Activated naive CD4-positive, alpha-beta T cell treated with anti-CD3 and anti-CD28 coated beads for 36 hours (primary cell): Measurements from ENCODE around the gene STXBP5L. TPM values are rescaled to one million over a fixed set of nuclear protein-coding genes. Genes with fewer than 3 reads are reported as not detected.
"Not testable (repeated sequence)": the region's sequence is repeated elsewhere in the genome, so short reads cannot be mapped to it uniquely, and the experiment has no call there.

Experiments used
- CTCF ChIA-PET: fragments of 350-600 bp; sonication (Branson Sonifier 250); formaldehyde crosslinking; loops from one replicate; lab custom pipeline; 2021; ENCODE audit warnings: antibody characterized with exemption; lab: Charles Lee
- DNase-seq: peaks from one replicate; pipeline ENCODE4 v3.0.0-alpha.2; 2020
- H3K27ac Mint-ChIP-seq: one replicate; pipeline ENCODE4 v1.8.0; 2021; ENCODE audit warnings: mild to moderate bottlenecking, mixed read lengths
- H3K27me3 Mint-ChIP-seq: one replicate; pipeline ENCODE4 v1.8.0; 2021; ENCODE audit warnings: low read depth, mixed read lengths
- H3K36me3 Mint-ChIP-seq: one replicate; pipeline ENCODE4 v1.8.0; 2021; ENCODE audit warnings: low read depth, mixed read lengths
- H3K4me1 Mint-ChIP-seq: one replicate; pipeline ENCODE4 v1.8.0; 2021; ENCODE audit warnings: low read depth, mixed read lengths
- H3K4me3 Mint-ChIP-seq: one replicate; pipeline ENCODE4 v1.8.0; 2021; ENCODE audit warnings: mild to moderate bottlenecking, moderate library complexity, mixed read lengths
- H3K9me3 Mint-ChIP-seq: one replicate; pipeline ENCODE4 v1.8.0; 2021; ENCODE audit warnings: mixed read lengths
- intact Hi-C: fragments of 100-400 bp; cut with micrococcal nuclease; formaldehyde crosslinking; loops from one replicate; pipeline ENCODE4 v1.15.1; 2023
- total RNA-seq, 2 experiments: library from RNA; stranded (reverse); gene quantifications; one replicate each; pipeline ENCODE4 v1.2.3, GENCODE V29; 2021

STXBP5L gene
- total RNA-seq, 2 experiments from 2014 or later: not detected

DNA sequence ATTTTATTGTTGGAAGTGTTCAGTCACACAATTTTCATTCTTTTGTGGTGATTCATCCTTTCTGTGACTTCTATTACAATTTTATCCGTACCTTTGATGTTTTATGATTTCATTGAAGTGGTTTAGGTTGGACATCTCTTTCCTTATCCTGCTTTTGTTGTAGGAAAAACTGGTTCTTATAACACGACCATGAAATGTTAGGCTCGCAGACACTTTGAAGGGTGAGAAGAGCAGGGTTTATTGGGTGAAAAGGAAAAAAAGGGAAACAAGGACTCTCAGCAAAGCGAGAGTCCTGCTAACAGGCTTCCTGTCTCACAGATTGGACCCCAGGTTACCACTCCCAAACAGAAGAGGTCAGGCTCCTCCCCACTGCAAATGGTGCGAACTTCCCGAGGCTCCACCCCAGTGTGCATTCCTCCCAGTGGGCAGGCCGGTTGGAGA lies 257.4 kb downstream of the STXBP5L start:
- DNase-seq: no peak
- no peak overlapping the region for H3K27ac Mint-ChIP-seq
- peaks cover 5% of the 10 kb centered on the region for H3K9me3 Mint-ChIP-seq
- no peaks in the 10 kb centered on the region for H3K27me3 Mint-ChIP-seq
- CTCF ChIA-PET: no interaction called here
- intact Hi-C loops: no loop called here
- H3K4me1 Mint-ChIP-seq: no peaks in the 10 kb centered on the region
- H3K36me3 Mint-ChIP-seq: no peaks in the 10 kb centered on the region
- no peak overlapping the region for H3K4me3 Mint-ChIP-seq

DNA sequence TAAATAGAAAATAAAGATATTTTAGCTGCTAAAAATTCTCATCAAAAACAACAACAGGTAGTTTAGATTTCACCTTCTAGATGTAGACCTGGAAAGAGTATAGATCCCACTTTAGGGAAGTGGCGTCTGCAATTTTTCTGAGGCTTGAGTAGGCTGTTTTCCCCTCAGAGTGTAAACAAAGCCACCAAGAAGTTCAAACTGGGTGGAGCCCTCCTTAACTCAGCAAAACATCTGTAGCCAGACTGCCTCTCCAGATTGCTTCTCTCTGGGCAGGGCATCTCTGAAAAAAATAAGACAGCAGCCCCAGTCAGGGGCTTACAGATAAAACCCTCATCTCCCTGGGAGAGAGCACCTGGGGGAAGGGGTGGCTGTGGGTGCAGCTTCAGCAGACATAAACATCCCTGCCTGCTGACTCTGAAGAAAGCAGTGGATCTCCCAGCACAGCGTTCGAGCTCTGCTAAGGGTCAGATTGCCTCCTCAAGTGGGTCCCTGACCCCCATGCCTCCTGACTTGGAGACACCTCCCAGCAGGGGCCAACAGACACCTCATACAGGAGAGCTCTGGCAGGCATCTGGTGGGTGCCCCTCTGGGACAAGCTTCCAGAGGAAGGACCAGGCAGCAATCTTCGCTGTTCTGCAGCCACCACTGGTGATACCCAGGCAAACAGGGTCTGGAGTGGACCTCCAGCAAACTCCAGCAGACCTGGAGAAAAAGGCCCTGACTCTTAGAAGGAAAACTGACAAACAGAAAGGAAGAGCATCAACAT lies 259.6 kb downstream of the STXBP5L start:
- no peak overlapping the region for H3K27ac Mint-ChIP-seq
- CTCF ChIA-PET: no interaction called here
- H3K9me3 Mint-ChIP-seq: peaks cover 12% of the 10 kb centered on the region
- H3K36me3 Mint-ChIP-seq: no peaks in the 10 kb centered on the region
- H3K4me3 Mint-ChIP-seq: no peak overlapping the region
- H3K4me1 Mint-ChIP-seq: no peaks in the 10 kb centered on the region
- H3K27me3 Mint-ChIP-seq: no peaks in the 10 kb centered on the region
- intact Hi-C loops: no loop called here
- DNase-seq: no peak

DNA sequence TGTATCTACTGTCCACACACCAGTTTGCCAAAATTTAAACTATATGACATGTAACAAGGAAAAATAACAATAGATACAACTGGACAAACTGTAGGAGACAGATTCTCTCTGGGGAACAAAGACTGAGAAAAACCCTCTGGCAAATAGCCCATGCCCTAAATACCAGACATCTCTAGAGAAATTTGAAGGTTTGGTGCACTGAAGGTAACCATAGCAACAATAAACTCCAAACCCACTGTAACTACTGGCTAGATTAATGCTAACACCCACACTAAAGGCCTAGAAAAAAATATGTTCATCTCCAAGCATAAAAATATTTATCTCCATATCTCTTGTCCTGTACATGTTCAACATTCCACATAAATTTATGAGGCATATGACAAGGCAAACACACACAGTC lies 267.1 kb downstream of the STXBP5L start:
- Mint-ChIP-seq H3K4me1 (no peaks in the 10 kb centered on the region), H3K36me3 (no peaks in the 10 kb centered on the region), H3K9me3 (peaks cover 18% of the 10 kb centered on the region), H3K27me3 (no peaks in the 10 kb centered on the region), H3K27ac (no peak overlapping the region), H3K4me3 (no peak overlapping the region)
- CTCF ChIA-PET: no interaction called here
- DNase-seq: no peak
- intact Hi-C loops: no loop called here

DNA sequence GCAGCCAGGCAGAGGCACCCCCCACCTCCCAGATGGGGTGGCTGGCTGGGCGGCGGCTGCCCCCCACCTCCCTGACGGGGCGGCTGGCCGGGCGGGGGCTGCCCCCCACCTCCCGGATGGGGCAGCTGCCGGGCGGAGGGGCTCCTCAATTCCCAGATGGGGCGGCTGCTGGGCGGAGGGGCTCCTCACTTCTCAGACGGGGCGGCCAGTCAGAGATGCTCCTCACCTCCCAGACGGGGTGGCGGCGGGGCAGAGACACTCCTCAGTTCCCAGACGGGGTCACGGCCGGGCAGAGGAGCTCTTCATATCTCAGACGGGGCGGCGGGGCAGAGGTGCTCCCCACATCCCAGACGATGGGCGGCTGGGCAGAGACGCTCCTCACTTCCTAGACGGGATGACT lies 282.6 kb downstream of the STXBP5L start:
- H3K4me3 Mint-ChIP-seq, H3K36me3 Mint-ChIP-seq, intact Hi-C loops, H3K4me1 Mint-ChIP-seq, CTCF ChIA-PET, H3K27ac Mint-ChIP-seq, H3K27me3 Mint-ChIP-seq, DNase-seq: not testable (repeated sequence)
- peaks cover 22% of the 10 kb centered on the region for H3K9me3 Mint-ChIP-seq

DNA sequence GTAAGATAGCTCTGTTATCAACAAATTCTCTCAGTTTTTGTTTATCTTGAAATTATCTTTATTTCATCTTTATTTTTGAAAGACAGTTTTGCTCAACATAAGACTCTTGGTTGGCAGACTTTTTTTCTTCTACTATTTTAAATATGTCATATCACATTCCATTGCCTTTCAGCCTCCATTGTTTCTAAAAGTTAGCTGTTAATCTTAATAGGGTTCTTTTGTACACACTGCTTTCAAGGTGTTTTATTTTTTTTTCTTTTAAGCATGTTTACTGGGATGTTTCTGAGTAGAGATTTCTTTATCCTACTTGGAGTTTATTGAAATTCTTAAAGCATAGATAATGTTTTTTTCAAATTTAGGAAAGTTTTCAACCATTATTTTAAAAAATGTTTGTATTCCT lies 294.6 kb downstream of the STXBP5L start:
- no peaks in the 10 kb centered on the region for H3K4me1 Mint-ChIP-seq
- H3K27ac Mint-ChIP-seq: no peak overlapping the region
- CTCF ChIA-PET: no interaction called here
- H3K9me3 Mint-ChIP-seq: peaks cover 4% of the 10 kb centered on the region
- no peak overlapping the region for H3K4me3 Mint-ChIP-seq
- no peaks in the 10 kb centered on the region for H3K36me3 Mint-ChIP-seq
- H3K27me3 Mint-ChIP-seq: no peaks in the 10 kb centered on the region
- DNase-seq: no peak
- intact Hi-C loops: no loop called here

DNA sequence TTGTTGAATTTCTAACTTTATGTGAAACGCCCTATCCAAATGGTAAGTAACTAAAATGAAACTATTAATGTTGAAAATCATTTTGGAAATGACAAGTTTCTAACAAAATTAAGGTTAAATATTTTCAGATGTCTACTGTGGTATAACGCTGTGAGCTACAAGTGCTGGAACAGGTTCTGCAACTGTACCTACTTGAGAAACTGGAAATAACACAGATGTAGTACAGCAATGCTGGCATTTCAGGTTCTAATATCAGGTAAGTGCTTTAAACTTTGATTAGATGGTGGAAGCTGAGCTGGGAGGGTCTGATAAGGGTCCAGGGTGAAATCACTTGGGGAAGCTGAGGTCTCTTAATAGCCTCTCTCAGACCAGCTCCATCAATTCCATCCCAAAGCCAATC lies 315.1 kb downstream of the STXBP5L start:
- Mint-ChIP-seq H3K27ac (no peak overlapping the region), H3K27me3 (peaks cover 2% of the 10 kb centered on the region), H3K36me3 (no peaks in the 10 kb centered on the region), H3K4me1 (no peaks in the 10 kb centered on the region), H3K4me3 (no peak overlapping the region), H3K9me3 (no peaks in the 10 kb centered on the region)
- intact Hi-C loops: no loop called here
- no peak for DNase-seq
- CTCF ChIA-PET: no interaction called here

DNA sequence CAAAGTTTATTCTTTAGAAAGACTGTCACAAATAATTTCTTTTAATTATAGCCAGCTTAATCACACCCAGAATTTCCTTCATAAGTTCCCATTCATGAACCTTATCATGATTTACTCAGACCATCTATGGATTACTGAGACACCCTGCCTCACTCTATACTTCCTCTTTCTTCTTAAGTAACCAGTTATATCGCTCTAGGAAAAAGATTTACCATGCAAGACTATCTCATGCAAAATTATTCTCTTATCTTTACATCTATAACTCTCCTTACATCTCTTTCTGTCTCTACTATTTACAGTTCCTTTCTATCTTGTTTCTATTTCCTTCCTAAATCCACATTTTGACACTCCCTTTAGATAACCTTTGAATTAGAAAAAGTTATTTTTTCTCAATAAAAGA lies 321.0 kb downstream of the STXBP5L start:
- H3K4me3 Mint-ChIP-seq: no peak overlapping the region
- no peaks in the 10 kb centered on the region for H3K4me1 Mint-ChIP-seq
- DNase-seq: no peak
- CTCF ChIA-PET: no interaction called here
- H3K9me3 Mint-ChIP-seq: no peaks in the 10 kb centered on the region
- H3K36me3 Mint-ChIP-seq: no peaks in the 10 kb centered on the region
- no peaks in the 10 kb centered on the region for H3K27me3 Mint-ChIP-seq
- intact Hi-C loops: no loop called here
- H3K27ac Mint-ChIP-seq: no peak overlapping the region

DNA sequence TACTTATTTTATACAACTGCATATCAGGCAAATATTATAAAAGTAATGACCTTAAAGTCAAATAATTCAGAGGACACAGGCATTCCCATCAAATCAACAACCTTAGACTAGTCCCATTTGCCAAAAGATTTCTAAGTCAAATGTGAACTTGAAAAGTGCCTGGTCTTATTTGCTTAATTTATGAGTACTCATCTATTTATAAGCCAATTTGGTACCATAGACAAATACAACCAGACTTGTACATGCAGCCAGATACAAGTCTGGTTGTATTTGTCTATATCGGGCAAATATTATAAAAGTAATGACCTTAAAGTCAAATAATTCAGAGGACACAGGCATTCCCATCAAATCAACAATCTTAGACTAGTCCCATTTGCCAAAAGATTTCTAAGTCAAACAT lies 322.2 kb downstream of the STXBP5L start:
- H3K4me3 Mint-ChIP-seq, DNase-seq, intact Hi-C loops, CTCF ChIA-PET, H3K36me3 Mint-ChIP-seq, H3K4me1 Mint-ChIP-seq, H3K27ac Mint-ChIP-seq, H3K27me3 Mint-ChIP-seq, H3K9me3 Mint-ChIP-seq: not testable (repeated sequence)

DNA sequence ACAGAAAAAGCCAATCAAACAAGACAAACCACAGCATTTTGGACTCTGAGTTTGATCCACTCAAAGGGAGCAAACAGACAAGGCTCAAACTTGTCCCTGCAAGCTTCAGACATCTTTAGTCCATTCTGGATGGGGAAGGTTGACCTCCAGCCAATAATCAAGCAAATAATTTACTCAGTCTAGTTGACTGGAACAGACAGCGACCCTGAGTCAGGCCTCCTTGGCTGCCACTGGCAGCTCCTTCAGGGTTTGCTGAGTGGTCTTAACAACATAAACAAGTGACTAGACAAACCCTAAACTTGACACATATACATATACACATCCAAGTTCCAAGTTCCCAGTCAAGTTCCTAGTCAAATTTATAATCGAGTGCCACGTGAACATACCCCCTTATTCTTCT lies 323.9 kb downstream of the STXBP5L start:
- Mint-ChIP-seq H3K36me3 (no peaks in the 10 kb centered on the region), H3K9me3 (no peaks in the 10 kb centered on the region), H3K4me3 (no peak overlapping the region), H3K27me3 (no peaks in the 10 kb centered on the region), H3K4me1 (no peaks in the 10 kb centered on the region), H3K27ac (no peak overlapping the region)
- no peak for DNase-seq
- intact Hi-C loops: no loop called here
- CTCF ChIA-PET: interaction anchor here (1.2 kb wide), 1 partner anchor 9 kb away, joined by 3 read pairs; no protein-coding TSS in a partner anchor

DNA sequence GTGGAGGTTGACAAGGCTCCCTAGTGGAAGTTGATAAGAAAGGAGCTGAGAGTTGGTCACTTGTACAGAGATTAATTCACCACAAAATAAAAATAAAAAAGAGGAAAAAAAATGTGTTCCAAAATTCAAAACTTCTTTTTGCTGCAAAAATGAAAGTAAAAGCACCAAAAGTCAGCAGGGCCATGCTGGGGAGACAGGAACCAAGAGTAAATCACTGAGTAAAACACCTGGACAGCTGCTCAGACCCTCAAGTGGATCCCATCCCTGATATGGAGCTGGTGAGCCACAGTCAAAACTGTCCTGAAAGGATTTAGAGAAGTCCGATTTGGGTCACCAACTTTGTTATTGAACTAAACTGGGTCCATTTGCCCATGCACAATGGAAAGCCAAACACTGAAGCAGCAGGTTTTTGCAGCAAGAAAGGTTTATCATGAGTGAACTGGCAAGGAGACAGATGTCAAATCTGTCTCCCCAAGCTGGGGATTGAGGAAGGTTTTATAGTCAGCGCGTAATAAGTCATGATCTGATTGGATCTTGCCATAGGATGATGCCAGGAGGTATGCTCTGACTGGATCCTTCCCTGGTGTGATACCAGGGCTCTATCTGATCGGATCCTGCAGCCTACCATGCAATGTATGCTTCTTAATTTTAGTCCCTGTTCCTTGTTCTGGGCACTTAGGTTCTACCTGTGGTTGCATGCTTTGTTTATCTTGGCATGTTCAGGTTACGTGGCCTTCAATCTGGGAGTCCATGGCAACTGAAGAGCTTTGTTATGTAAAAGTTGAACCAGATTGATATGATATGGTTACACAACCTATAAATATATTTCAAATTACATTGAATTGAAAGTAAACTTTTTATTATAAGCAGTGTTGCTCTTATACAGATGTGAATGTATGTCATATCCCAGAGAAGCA lies 324.6 kb downstream of the STXBP5L start:
- Mint-ChIP-seq H3K4me1 (no peaks in the 10 kb centered on the region), H3K36me3 (no peaks in the 10 kb centered on the region), H3K9me3 (no peaks in the 10 kb centered on the region), H3K27ac (no peak overlapping the region), H3K27me3 (no peaks in the 10 kb centered on the region), H3K4me3 (no peak overlapping the region)
- no peak for DNase-seq
- CTCF ChIA-PET: interaction anchor here (1.2 kb wide), 1 partner anchor 8 kb away, joined by 3 read pairs; no protein-coding TSS in a partner anchor
- intact Hi-C loops: no loop called here

DNA sequence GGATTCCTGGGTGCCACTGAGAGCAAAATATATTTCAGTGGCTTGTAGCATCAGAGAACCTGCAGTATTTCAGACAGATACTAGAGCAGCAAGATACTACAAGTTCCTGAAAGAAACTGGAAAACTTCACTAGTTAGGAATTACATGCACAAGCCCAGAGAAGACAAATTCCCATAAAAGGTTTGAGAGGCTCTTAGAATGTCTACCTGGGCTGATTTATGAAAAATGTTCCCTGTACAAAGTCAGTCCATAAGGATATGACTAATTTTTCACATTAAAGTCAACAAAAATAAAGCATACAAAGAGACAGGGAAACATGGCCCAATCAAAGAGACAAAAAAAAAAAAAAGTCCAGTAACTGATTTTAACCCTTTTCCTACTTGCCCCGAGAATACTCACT lies 335.2 kb downstream of the STXBP5L start:
- H3K4me3 Mint-ChIP-seq: no peak overlapping the region
- intact Hi-C loops: no loop called here
- DNase-seq: no peak
- no peaks in the 10 kb centered on the region for H3K27me3 Mint-ChIP-seq
- H3K27ac Mint-ChIP-seq: no peak overlapping the region
- no peaks in the 10 kb centered on the region for H3K9me3 Mint-ChIP-seq
- no peaks in the 10 kb centered on the region for H3K36me3 Mint-ChIP-seq
- CTCF ChIA-PET: no interaction called here
- no peaks in the 10 kb centered on the region for H3K4me1 Mint-ChIP-seq

DNA sequence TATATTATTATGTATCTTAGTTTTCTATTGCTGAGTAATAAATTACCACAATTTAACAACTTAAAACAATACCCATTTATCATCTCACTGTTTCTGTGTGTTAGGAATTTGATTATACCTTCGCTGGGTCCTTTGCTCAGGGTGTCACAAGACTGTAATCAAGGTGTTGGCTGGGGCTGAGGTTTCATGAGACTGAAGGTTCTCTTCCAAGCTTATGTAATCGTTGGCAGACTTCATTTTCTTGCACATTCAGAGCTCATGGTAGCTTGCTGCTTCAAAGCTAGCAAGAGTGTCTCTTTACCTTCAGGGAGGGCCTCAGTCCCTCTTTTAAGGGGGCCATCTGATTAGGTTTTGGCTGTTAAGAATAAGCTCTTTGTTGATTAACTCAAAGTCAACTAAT lies 344.7 kb downstream of the STXBP5L start:
- CTCF ChIA-PET: no interaction called here

More for the DNA sequence above, 344.7 kb downstream of the STXBP5L start:
- intact Hi-C loops: no loop called here
- Mint-ChIP-seq H3K9me3 (peaks cover 2% of the 10 kb centered on the region), H3K4me3 (no peak overlapping the region), H3K27ac (no peak overlapping the region), H3K4me1 (no peaks in the 10 kb centered on the region), H3K27me3 (no peaks in the 10 kb centered on the region), H3K36me3 (no peaks in the 10 kb centered on the region)
- DNase-seq: no peak
